ENCODE results near the gene BICRA.

Gene BICRA

DNA sequence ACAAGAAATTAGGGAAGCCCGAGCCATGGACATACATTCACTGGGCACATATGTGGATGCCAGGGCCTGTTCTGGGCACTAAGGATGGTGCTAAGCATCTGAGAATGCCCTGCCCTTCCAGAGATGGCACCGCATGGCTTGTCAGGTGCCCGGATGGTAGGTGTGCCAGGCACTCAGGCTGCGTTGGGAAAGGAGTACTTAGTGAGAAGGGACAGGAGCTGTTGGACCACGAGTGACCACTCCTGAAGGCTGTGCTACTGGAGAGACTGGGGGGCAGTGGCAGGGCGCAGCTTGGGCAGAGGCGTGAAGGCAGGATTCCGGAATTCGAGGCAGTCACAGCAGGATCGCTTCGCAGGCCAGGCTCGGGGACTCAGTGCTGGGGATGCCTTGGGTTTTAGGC, 66.3 kb downstream of the BICRA start:
- TF ChIP-seq, protein P1, sequence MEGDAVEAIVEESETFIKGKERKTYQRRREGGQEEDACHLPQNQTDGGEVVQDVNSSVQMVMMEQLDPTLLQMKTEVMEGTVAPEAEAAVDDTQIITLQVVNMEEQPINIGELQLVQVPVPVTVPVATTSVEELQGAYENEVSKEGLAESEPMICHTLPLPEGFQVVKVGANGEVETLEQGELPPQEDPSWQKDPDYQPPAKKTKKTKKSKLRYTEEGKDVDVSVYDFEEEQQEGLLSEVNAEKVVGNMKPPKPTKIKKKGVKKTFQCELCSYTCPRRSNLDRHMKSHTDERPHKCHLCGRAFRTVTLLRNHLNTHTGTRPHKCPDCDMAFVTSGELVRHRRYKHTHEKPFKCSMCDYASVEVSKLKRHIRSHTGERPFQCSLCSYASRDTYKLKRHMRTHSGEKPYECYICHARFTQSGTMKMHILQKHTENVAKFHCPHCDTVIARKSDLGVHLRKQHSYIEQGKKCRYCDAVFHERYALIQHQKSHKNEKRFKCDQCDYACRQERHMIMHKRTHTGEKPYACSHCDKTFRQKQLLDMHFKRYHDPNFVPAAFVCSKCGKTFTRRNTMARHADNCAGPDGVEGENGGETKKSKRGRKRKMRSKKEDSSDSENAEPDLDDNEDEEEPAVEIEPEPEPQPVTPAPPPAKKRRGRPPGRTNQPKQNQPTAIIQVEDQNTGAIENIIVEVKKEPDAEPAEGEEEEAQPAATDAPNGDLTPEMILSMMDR (IDR thresholded peaks at IDR 0.05; ENCODE audit: insufficient read depth, low read depth, low read length, missing control alignments) = no peak

DNA sequence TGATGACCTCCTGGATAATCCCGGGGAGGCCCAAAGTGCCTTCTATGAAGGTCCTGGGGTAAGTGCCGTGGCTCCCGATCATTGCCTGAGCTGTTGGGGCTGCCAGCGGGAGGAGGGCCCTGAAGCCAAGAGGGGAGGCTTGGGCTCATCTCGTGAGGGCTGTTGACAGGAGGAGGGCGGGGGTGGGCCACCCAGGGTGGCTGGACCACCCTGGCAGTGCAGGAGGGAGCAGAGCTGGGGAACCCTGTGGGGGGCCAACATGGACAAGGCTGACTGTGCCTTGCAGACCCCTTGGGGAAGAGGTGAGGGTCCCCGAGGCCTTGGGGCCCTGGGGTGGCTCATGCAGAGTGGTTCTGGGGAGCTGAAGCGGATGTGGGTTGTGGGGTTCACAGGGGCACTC, 66.9 kb downstream of the BICRA start:
- TF ChIP-seq, protein P1 (IDR thresholded peaks at IDR 0.05; ENCODE audit: insufficient read depth, low read depth, low read length, missing control alignments) = no peak
- no peak for DNase-seq (ENCODE audit: low read depth)
- no peak overlapping the region for H3K4me3 ChIP-seq (ENCODE audit: low read length)

More for the DNA sequence above, 66.3 kb downstream of the BICRA start:
- no peak for DNase-seq (ENCODE audit: low read depth)
- H3K4me3 ChIP-seq (ENCODE audit: low read length) = no peak overlapping the region

DNA sequence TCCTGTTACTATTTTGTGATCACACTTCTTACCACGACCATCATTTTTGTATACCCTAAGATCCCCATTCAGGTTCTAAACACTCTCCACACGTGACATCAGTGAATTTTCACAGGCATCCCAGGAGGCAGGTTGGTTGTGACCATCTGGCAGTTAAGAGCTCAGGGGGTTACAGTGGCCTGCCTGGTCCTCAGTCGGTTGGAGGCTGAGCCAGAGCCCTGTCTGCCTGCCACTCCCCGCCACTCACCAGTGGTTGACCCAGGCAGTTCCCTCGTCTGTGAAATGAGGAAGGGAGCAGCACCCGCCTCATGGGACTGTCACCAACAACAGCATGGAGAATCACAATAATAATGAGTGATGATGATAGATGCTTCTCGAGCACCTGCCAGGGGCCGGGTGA, 67.9 kb downstream of the BICRA start:
- TF ChIP-seq, protein P1 (IDR thresholded peaks at IDR 0.05; ENCODE audit: insufficient read depth, low read depth, low read length, missing control alignments) = no peak
- DNase-seq (ENCODE audit: low read depth) = no peak
- no peak overlapping the region for H3K4me3 ChIP-seq (ENCODE audit: low read length)

DNA sequence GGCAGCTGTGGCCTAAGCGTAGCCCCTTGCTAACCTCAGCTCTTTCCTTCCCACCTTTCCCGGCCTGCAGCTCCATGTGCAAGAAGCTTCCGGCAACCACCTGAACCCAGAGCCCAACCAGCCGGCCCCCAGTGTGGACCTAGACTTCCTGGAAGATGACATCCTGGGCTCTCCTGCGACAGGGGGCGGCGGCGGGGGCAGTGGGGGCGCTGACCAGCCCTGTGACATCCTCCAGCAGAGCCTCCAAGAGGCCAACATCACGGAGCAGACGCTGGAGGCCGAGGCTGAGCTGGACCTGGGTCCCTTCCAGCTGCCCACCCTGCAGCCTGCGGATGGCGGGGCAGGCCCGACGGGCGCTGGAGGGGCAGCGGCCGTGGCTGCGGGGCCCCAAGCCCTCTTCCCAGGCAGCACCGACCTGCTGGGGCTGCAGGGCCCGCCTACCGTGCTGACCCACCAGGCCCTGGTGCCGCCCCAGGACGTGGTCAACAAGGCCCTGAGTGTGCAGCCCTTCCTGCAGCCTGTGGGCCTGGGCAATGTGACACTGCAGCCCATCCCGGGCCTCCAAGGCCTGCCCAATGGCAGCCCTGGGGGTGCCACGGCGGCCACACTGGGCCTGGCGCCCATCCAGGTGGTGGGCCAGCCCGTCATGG, 70.4 kb downstream of the BICRA start:
- H3K4me3 ChIP-seq (ENCODE audit: low read length) = no peak overlapping the region
- TF ChIP-seq, protein P1 (IDR thresholded peaks at IDR 0.05; ENCODE audit: insufficient read depth, low read depth, low read length, missing control alignments) = no peak
- DNase-seq (ENCODE audit: low read depth) = no peak

DNA sequence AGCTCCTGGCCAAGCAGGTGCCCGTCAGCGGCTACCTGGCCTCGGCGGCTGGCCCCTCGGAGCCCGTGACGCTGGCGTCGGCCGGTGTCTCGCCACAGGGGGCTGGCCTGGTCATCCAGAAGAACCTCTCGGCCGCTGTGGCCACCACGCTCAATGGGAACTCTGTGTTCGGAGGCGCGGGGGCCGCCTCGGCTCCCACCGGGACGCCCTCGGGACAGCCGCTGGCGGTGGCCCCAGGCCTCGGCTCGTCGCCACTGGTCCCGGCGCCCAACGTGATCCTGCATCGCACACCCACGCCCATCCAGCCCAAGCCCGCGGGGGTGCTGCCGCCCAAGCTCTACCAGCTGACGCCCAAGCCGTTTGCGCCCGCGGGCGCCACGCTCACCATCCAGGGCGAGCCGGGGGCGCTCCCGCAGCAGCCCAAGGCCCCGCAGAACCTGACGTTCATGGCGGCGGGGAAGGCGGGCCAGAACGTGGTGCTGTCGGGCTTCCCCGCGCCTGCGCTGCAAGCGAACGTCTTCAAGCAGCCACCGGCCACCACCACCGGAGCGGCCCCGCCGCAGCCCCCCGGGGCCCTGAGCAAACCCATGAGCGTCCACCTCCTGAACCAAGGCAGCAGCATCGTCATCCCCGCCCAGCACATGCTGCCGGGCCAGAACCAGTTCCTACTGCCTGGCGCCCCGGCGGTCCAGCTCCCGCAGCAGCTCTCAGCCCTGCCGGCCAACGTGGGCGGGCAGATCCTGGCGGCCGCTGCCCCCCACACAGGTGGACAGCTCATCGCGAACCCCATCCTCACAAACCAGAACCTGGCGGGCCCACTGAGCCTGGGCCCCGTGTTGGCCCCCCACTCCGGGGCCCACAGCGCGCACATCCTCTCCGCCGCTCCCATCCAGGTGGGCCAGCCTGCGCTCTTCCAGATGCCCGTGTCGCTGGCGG, 71.3 kb downstream of the BICRA start:
- H3K4me3 ChIP-seq (ENCODE audit: low read length) = no peak overlapping the region
- TF ChIP-seq, protein P1 (IDR thresholded peaks at IDR 0.05; ENCODE audit: insufficient read depth, low read depth, low read length, missing control alignments) = no peak
- no peak for DNase-seq (ENCODE audit: low read depth)

DNA sequence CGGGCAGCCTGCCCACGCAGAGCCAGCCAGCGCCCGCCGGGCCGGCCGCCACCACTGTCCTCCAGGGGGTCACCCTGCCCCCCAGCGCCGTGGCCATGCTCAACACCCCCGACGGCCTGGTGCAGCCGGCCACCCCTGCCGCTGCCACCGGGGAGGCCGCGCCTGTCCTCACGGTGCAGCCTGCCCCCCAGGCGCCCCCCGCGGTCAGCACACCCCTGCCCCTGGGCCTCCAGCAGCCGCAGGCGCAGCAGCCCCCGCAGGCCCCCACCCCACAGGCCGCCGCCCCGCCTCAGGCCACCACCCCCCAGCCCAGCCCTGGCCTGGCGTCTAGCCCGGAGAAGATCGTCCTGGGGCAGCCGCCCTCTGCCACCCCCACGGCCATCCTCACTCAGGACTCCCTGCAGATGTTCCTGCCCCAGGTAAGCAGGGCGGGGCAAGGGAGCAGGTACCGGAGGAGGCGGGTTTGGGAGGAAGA, 72.0 kb downstream of the BICRA start:
- TF ChIP-seq, protein P1 (IDR thresholded peaks at IDR 0.05; ENCODE audit: insufficient read depth, low read depth, low read length, missing control alignments) = no peak
- no peak overlapping the region for H3K4me3 ChIP-seq (ENCODE audit: low read length)
- no peak for DNase-seq (ENCODE audit: low read depth)
